CD4-positive, alpha-beta T cell treated with Interleukin-1 beta for 1 hour (primary cell): ENCODE measurements around the gene HOXD4.

ENCODE experiments used
- DNase-seq, 2 donors: peaks; one replicate each; pipeline ENCODE4 v3.0.0-alpha.2; 2020 to 2022

Gene HOXD4

GRCh38 chr2:176114930-176115625 is 36.3 kb upstream of the HOXD4 start:
- DNase-seq, result no peak

- no peak for DNase-seq
These were observed 35.2 kb upstream of the HOXD4 start, which contains the start of gene HOXD10 for GRCh38 chr2:176115883-176116813. Gene HOXD10 (plus strand): TSS chr2:176116778. CDS start chr2:176116834, 56 bp downstream.

DNA sequence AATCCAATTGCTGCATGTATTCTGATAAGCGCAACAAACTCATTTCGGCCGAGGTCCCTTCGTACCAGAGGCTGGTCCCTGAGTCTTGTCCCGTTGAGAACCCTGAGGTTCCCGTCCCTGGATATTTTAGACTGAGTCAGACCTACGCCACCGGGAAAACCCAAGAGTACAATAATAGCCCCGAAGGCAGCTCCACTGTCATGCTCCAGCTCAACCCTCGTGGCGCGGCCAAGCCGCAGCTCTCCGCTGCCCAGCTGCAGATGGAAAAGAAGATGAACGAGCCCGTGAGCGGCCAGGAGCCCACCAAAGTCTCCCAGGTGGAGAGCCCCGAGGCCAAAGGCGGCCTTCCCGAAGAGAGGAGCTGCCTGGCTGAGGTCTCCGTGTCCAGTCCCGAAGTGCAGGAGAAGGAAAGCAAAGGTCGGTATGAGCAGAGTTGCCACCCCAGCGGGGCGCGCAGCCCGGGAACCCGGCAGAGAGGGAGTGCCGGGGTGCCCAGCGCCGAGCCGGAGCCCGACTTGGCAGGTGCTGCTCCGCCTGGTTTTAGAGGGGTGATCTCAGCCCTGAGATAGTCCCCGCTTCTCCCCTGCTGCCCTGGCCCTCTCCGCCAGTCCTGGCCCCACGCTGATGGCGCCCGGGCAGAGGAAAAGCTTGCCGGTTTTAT is 34.1 kb upstream of the HOXD4 start:
- no peak for DNase-seq

GRCh38 chr2:176117823-176118371 is 33.5 kb upstream of the HOXD4 start:
- no peak for DNase-seq

DNA sequence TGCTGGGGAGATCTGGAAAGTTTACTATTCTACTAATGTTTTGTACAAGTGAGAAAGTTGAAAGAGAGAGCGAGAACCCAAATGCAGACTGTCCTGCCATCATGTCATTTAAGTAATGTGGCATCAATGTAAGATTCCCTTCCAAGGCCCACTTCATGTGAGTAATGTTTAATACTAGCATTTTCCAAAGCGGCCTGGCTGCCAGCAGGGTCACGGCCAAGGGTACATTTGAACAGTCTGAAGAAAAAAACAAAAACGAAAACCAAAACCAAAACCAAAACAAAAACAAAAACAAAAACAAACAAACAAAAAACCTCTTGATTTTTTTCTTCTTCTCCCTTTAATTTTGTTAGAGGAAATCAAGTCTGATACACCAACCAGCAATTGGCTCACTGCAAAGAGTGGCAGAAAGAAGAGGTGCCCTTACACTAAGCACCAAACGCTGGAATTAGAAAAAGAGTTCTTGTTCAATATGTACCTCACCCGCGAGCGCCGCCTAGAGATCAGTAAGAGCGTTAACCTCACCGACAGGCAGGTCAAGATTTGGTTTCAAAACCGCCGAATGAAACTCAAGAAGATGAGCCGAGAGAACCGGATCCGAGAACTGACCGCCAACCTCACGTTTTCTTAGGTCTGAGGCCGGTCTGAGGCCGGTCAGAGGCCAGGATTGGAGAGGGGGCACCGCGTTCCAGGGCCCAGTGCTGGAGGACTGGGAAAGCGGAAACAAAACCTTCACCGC is 32.6 kb upstream of the HOXD4 start:
- DNase-seq, result no peak

- DNase-seq, result no peak
These were observed 30.8 kb upstream of the HOXD4 start for GRCh38 chr2:176120364-176121189.

DNA sequence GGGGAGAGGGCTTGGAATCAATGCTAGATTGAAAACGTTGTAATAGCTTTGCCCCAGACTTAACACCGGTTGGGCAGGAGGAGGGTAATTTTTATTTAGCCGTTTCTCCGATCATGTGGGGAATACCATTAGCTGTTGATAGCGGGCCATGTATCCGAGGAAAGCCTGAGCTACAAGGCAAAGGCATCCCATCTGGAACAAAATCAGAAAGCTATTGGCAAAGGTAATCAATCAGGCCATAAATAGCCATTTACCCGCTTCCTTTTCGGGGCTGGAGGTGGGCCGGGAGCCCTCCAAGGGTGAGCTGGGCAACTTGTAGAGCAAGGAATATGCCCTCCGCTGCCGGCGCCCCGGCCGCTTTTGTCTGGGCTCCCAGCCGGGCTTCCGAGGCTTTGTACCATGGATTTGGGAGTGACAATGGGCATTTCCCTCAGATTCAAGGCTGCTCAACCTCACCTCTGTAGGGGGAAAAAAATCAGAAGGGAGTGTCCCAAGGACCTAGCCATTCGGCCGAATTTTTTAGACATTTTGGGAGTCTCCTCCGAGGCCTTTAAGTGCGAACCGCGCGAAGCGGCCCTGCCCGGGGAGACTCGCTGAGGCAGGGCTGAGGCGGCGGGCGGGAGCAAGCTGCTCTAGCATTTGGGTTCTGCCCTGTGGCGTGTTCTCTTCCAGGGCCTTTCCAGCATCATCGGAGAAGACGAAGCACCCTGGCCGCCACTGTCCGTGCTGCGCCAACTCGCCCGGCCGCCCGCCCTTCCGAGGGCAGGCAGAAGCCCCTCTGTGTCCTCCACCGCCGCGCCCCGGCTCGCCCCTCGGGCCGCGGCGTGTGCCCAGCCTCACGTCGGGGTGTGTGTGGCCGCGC is 29.9 kb upstream of the HOXD4 start:
- no peak for DNase-seq

DNA sequence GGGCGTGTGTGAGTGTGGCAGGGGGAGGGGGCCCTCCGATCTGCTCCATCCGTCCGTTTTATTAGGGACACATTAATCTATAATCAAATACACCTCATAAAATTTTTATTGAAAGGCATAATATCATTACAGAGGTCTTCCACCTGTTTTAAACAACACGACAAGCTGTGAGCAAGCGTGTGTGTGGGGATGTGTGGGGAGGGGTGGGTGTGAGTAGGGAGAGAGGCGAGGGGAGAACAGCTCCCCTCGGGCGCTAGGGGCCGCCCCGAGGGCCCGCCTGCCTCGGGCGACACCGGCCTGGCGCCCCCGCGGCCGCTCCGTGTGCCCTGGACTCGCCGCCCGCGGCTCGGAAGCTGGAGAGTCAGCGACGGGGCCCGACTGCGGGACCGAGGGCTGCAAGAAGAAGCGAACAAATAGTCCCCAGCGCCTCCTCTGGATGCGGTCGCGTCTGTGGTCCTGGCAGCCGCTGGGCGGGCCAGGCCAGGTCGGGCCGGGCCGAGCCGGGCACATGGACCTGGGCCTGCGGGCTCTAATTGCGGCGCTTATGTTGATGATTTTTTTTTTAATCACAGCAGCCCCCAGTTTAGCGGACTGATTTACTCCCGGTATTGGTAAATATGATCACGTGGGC is 29.2 kb upstream of the HOXD4 start:
- DNase-seq, result no peak

DNA sequence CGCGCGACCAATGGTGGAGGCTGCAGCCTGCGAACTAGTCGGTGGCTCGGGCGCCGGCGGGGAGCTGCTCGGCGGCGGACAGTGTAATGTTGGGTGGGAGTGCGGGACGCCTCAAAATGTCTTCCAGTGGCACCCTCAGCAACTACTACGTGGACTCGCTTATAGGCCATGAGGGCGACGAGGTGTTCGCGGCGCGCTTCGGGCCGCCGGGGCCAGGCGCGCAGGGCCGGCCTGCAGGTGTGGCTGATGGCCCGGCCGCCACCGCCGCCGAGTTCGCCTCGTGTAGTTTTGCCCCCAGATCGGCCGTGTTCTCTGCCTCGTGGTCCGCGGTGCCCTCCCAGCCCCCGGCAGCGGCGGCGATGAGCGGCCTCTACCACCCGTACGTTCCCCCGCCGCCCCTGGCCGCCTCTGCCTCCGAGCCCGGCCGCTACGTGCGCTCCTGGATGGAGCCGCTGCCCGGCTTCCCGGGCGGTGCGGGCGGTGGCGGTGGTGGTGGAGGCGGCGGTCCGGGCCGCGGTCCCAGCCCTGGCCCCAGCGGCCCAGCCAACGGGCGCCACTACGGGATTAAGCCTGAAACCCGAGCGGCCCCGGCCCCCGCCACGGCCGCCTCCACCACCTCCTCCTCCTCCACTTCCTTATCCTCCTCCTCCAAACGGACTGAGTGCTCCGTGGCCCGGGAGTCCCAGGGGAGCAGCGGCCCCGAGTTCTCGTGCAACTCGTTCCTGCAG is 28.5 kb upstream of the HOXD4 start, which contains the start of gene HOXD9:
HOXD9 (plus strand) TSS at position 37 of the 728 bp plus-strand sequence; CDS start at position 87, 50 bp downstream.
- DNase-seq, result peak in 1 of 2 donors; percentile 13

GRCh38 chr2:176123411-176124109 is 27.8 kb upstream of the HOXD4 start:
- DNase-seq, result no peak

GRCh38 chr2:176124110-176124946 is 27.0 kb upstream of the HOXD4 start:
- DNase-seq, result no peak

- no peak for DNase-seq
These were observed 26.2 kb upstream of the HOXD4 start for GRCh38 chr2:176124947-176125771.

GRCh38 chr2:176125772-176126054 is 25.6 kb upstream of the HOXD4 start:
- DNase-seq, result no peak

GRCh38 chr2:176126929-176127773 is 24.2 kb upstream of the HOXD4 start:
- peak; percentile 48 to 64 for DNase-seq

DNA sequence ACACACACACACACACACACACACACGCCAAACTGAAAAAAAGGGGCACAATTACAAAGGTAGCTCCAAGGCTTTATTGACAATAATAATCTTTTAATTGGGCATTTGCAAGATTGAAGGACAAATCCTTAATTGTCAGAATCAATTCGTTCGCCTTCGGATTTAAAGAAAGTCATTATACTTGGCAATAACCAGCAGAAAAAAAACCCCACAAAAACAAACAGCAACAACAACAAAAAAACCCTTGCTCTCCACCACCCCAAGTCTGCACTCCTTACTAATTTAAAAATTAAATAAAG is 23.6 kb upstream of the HOXD4 start:
- no peak for DNase-seq
